ENCODE measurements around the gene PAFAH1B1. TPM values are rescaled to one million over a fixed set of nuclear protein-coding genes. Genes with fewer than 3 reads are reported as not detected.
A peak's percentile ranks its signal among the peaks of the same experiment; 100 is the strongest.

The PAFAH1B1 gene
- total and polyA plus RNA-seq, 5 experiments from 2014 or later = 10.5 to 170 (median 12.5) TPM

DNA sequence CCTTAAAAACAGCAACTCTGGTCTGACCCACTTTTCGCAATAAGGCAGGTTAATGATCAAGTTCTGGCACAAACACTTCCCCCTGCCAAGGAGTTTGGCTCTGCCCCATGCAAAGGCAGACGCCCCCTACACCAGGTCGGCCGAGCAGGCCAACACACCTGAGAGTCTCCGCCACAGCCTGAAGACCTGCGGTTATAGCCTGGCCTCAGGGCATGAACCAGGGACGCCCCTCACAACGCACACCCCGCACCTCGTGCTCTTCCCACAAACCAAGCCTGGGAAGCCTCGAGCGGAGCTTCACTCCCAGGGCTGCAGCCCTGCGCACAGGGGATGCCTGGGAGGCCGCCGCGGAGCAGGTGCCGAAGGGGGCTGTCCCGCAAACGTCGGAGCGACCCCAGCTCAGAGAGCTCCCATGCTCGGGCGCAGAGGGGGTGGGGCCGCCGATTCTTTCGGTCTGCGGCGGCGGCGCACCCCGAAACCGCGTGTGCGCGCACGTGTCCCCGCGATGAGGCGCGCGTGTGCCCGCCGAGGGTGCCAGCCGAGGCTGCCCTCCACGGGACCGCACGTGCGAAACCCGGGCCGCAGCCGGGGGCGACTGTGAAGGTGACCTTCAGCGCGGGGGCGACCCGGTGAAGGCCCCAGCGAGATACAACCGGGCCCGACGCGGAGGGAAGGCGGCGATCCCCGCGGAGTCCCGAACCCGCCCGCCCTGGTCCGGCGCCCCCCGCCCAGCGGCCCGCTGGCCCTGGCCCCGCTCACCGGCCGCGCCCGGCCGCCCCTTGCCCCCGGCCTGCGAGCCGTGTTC lies 117.6 kb downstream of the PAFAH1B1 start:
- Mint-ChIP-seq H3K4me3 (peak overlapping the region; percentile 80 to 93 (median 86)), H3K27me3 (no peaks in the 10 kb centered on the region), H3K9me3 (no peaks in the 10 kb centered on the region), H3K36me3 (no peaks in the 10 kb centered on the region), H3K27ac (peak overlapping the region; percentile 69 to 92 (median 82)), H3K4me1 (peaks cover 30 to 54% (median 44%) of the 10 kb centered on the region in 4 donors)
- peak; percentile 21 to 35 for ATAC-seq
- DNase-seq = peak in 6 of 10 donors; percentile 24 to 61 (median 32)
- POLR2A ChIA-PET = no interaction called here

DNA sequence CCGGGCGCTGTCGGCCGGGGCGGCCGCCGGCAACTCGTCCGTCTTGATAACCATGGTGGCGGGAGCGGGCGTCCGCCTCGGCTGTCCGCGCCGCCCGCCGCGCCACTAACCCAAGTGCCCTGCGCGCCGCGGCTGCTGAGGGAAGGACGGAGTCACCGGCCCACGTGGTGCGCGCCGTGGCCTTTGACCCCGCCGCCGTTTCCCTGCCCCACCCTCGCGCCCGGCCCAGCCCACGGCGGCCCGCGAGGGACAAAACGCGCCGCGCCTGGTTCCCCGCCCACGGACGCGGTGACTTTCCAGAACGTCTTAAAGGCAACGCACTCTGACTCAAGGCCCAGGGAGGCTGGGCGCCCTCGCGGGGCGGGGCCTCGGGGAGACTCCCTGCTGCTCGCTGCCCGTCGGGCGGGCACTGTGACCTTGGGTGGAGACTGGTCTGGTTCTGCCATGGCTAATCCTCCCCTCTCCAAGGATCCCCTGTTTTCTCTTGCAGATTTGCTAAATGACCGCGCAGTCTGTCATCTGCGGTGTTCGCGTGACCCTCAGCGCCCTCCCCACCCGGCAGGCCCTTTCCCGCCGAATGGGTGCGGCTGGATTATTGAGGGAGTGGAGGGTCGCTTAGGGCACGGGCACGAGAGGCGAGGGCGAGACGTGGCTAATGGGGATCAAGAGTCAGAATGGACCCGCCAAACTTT lies 118.3 kb downstream of the PAFAH1B1 start, which contains the start of gene CLUH:
Gene CLUH, minus strand, starts transcription at position 157 of the 692 bp plus-strand sequence. Its CDS starts 103 bp downstream, at position 54.
- peak; percentile 92 to 93 for ATAC-seq
- Mint-ChIP-seq H3K4me3 (peak within 1 kb of the TSS; percentile 80 to 93 (median 87)), H3K36me3 (no peaks in the 10 kb centered on the region), H3K27me3 (no peaks in the 10 kb centered on the region), H3K27ac (peak within 1 kb of the TSS; percentile 69 to 92 (median 86)), H3K9me3 (no peaks in the 10 kb centered on the region), H3K4me1 (peaks cover 28 to 48% (median 42%) of the 10 kb centered on the region in 4 donors)
- POLR2A ChIA-PET = no interaction called here
- peak; percentile 91 to 96 (median 94) for DNase-seq

DNA sequence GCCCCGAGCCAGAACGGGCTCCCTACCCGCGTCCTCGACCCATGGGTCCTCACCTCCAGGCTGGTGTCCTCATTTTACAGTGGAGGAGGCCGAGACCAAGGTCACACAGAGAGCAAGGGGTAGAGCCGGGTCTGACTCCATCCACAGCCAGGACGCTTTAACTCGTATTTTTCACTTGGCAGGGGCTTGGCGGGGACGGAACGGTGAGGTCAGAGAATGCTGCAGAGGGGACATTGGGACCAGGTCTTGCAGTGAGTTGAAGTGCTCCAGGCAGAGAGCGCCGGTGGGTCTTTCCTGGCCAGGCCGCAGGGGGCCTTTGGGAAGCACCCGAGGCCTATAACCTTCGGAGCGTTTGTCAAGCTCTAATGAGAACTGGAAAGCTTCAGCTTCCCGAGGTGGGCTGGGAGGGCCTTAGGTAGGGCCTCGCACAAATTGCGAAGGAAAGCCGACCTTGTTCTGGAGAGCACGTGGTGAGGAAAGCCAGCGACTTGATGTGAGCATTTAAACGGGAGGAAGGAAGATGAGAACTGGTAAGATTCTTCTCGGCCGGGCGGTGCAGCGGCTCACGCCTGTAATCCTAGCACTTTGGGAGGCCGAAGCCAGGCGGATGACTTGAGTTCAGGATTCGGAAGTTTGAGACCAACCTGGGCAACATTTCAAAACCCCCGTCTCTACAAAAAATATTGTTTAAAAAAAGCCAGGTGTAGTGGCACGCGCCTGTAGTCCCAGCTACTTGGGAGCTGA lies 119.0 kb downstream of the PAFAH1B1 start:
- DNase-seq = no peak
- no peak for ATAC-seq
- POLR2A ChIA-PET = no interaction called here

DNA sequence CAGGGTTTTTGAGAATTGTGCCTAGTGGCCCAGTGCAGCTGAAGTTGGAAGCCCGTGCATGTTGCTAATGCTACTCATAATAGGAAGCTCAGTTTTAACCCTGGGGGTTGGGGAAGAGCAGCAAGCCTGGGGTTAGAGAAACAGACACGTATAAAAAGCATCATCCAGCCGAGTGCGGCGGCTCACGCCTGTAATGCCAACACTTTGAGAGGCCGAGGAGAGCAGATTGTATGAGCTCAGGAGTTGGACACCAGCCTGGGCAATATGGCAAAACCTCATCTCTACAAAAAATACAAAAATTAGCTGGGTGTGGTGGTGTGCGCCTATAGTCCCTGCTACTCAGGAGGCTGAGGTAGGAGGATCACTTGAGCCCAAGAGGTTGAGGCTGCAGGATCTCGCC lies 120.4 kb downstream of the PAFAH1B1 start:
- H3K36me3 Mint-ChIP-seq = no peaks in the 10 kb centered on the region
- peaks cover 23 to 34% (median 32%) of the 10 kb centered on the region in 4 donors for H3K4me1 Mint-ChIP-seq
- DNase-seq (no peak), ATAC-seq (no peak)
- POLR2A ChIA-PET = no interaction called here
- H3K4me3 Mint-ChIP-seq = peak overlapping the region in 2 of 10 donors; percentile 11 to 26
- H3K27me3 Mint-ChIP-seq = no peaks in the 10 kb centered on the region
- H3K9me3 Mint-ChIP-seq = no peaks in the 10 kb centered on the region
- H3K27ac Mint-ChIP-seq = peak overlapping the region in 1 of 10 donors; percentile 49

More for the DNA sequence above, 119.0 kb downstream of the PAFAH1B1 start:
- H3K36me3 Mint-ChIP-seq = no peaks in the 10 kb centered on the region
- H3K4me3 Mint-ChIP-seq = peak overlapping the region; percentile 80 to 89 (median 86)
- peak overlapping the region; percentile 37 to 91 (median 82) for H3K27ac Mint-ChIP-seq
- H3K4me1 Mint-ChIP-seq = peaks cover 28 to 42% (median 40%) of the 10 kb centered on the region in 4 donors
- H3K27me3 Mint-ChIP-seq = no peaks in the 10 kb centered on the region
- no peaks in the 10 kb centered on the region for H3K9me3 Mint-ChIP-seq

DNA sequence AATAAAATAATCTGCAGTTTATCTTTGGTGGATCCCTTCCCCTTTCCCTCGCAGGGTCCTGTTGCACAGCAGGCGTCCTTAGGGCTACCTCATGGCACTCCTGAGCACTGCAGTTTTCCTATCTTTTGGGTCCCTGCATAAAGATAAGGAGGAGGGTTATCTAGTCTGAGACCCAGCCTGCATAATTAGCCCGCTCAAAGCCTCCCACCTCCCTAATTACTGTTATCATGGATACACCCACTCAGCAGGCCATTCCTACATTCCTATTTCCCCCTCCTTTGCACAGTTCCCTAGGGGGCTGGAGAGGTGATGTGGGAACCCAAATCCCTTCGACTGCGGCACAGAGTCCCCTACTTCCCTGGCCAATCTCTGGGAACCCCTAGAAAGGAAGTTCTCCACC lies 123.2 kb downstream of the PAFAH1B1 start:
- Mint-ChIP-seq H3K27ac (peak overlapping the region in 1 of 10 donors; percentile 31), H3K4me1 (peaks cover 7 to 13% (median 11%) of the 10 kb centered on the region in 4 donors), H3K9me3 (no peaks in the 10 kb centered on the region), H3K36me3 (no peaks in the 10 kb centered on the region), H3K27me3 (no peaks in the 10 kb centered on the region), H3K4me3 (no peak overlapping the region)
- POLR2A ChIA-PET = no interaction called here
- ATAC-seq = no peak
- DNase-seq = no peak

DNA sequence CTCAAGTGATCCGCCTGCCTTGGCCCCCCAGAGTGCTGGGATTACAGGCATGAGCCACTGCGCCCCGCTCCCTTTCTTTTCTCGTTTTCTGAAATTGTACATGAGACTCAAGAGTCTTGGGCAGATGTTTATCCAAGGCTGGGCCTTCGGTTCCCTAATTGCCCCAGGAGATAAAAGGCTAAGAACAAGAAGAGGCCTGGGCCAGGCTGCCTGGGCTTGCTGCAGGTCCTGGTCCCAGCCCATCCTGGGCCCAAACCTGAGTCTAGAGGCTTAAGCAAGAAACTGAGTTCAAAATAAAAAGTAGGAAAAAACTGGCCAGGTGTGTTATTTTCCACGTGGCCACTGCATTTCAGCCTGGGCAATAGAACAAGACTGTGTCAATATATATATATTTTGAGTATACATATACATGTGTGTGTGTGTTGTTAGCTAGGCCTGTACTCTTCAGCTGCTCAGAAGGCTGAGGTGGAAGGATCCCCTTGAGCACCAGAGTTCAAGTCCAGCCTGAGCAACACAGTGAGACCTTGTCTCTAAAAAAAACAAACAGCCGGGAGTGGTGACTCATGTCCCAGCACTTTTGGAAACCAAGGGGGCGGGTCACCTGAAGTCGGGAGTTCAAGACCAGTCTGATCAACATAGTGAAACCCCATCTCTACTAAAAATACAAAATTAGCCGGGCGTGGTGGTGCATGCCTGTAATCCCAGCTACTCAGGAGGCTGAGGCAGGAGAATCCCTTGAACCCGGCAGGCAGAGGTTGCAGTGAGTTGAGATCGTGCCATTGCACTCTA lies 124.9 kb downstream of the PAFAH1B1 start:
- peaks cover 0 to 2% (median 1%) of the 10 kb centered on the region in 4 donors for H3K4me1 Mint-ChIP-seq
- no peak overlapping the region for H3K4me3 Mint-ChIP-seq
- POLR2A ChIA-PET = no interaction called here
- ATAC-seq = no peak
- H3K27ac Mint-ChIP-seq = no peak overlapping the region
- H3K36me3 Mint-ChIP-seq = no peaks in the 10 kb centered on the region
- no peak for DNase-seq
- H3K9me3 Mint-ChIP-seq = no peaks in the 10 kb centered on the region
- H3K27me3 Mint-ChIP-seq = peaks cover 0 to 7% (median 0%) of the 10 kb centered on the region in 5 donors

DNA sequence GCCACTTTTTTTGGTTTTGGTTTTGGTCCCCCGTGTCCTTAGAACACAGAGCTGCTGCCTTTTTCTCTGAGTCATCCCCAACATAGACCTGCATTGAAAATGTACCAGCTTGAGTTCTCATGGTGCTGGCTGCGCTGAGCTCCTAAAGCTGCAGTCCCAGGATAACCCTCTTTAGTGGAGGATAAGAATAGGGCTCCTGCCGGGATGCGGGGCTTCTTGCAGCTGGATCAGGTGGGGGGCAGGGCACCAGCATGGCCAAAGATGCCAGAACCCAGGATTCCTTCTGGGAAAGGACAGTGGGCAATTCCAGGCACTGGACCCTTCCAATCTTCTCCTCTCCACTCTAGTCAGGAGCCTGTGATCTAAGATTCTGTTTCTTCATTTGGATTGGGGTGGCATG lies 126.4 kb downstream of the PAFAH1B1 start:
- Mint-ChIP-seq H3K4me3 (no peak overlapping the region), H3K4me1 (peaks cover 0 to 4% (median 0%) of the 10 kb centered on the region in 4 donors), H3K27me3 (peaks cover 0 to 10% (median 0%) of the 10 kb centered on the region in 5 donors), H3K9me3 (no peaks in the 10 kb centered on the region), H3K36me3 (no peaks in the 10 kb centered on the region), H3K27ac (no peak overlapping the region)
- POLR2A ChIA-PET = no interaction called here
- DNase-seq (no peak), ATAC-seq (no peak)

DNA sequence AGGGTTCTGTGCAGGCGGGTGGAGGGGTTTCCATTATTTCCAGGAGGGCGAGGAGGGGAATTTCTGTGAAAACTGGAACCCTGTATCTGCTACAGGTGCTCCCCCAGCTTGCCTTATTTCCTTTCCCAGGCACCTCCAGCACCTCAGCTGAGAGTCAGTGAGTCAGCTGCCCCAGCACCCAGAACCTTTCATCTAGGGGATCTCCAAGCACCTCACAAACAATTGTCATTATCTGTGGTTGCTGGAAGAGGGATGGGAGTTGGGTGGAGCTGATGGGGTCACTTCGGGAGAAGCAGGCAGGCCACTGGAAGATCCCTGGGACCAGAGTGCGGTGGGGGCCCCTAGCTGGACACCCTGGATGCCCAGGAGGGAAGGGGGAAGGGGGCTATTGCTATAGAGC lies 128.1 kb downstream of the PAFAH1B1 start:
- Mint-ChIP-seq H3K36me3 (peaks cover 0 to 3% (median 2%) of the 10 kb centered on the region in 3 donors), H3K4me3 (no peak overlapping the region), H3K4me1 (peaks cover 4 to 10% (median 7%) of the 10 kb centered on the region in 4 donors), H3K27me3 (peaks cover 4 to 20% (median 6%) of the 10 kb centered on the region in 5 donors), H3K9me3 (no peaks in the 10 kb centered on the region), H3K27ac (no peak overlapping the region)
- POLR2A ChIA-PET = no interaction called here
- DNase-seq (no peak), ATAC-seq (no peak)

DNA sequence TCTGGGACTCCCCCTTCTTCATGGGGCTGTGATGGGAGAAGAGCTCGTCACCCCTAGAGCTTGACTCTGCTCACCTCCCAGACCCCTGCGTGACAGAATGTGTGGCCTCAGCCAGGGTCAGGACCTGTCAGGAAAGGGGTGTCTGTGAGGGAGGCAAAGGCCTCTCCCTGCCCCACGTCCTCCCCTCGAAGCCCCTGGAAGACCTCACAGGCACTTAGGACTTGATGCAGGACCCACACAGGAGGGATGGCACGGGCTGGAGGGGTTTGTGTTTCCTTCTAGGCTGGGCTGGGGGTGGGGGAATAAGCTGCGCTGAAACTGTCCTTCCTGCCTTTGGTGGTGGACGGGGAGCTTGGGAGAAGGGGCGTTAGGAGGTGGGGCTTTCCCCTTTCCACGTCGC lies 129.2 kb downstream of the PAFAH1B1 start:
- H3K36me3 Mint-ChIP-seq = peaks cover 0 to 3% (median 2%) of the 10 kb centered on the region in 3 donors
- ATAC-seq (no peak), DNase-seq (no peak)
- no peak overlapping the region for H3K27ac Mint-ChIP-seq
- H3K27me3 Mint-ChIP-seq = peaks cover 8 to 28% (median 10%) of the 10 kb centered on the region in 5 donors
- POLR2A ChIA-PET = no interaction called here
- H3K4me3 Mint-ChIP-seq = peak overlapping the region in 2 of 10 donors; percentile 41 to 59
- peaks cover 4 to 10% (median 7%) of the 10 kb centered on the region in 4 donors for H3K4me1 Mint-ChIP-seq
- H3K9me3 Mint-ChIP-seq = no peaks in the 10 kb centered on the region

DNA sequence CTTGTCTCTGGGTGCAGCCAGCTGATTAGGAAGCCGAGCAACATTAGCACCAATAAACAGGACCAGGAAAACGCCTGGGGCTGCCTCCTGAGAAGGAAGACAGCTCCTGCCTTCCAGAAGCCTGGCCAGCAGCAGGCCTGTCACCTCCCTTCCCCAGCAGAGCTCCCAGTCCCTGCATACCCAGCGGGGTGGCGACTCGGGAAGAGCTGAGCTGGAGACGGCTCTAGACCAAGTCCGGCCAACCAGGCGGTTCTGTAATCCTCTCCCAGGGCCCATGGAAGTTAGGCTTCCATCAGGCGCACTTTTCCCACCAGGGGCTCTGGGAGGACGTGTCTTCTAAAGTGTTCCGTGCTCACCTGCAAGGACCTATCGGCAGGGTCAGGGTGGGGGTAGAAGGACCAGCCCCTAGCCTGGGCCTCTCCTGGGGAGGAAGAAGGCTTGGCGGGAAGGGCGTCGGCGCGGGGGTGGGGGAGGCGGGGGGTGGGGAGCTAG lies 130.1 kb downstream of the PAFAH1B1 start:
- H3K4me3 Mint-ChIP-seq = peak overlapping the region in 7 of 10 donors; percentile 26 to 69 (median 53)
- DNase-seq (no peak), ATAC-seq (no peak)
- H3K27ac Mint-ChIP-seq = no peak overlapping the region
- H3K4me1 Mint-ChIP-seq = peaks cover 4 to 10% (median 7%) of the 10 kb centered on the region in 4 donors
- no peaks in the 10 kb centered on the region for H3K9me3 Mint-ChIP-seq
- H3K36me3 Mint-ChIP-seq = peaks cover 0 to 3% (median 2%) of the 10 kb centered on the region in 3 donors
- H3K27me3 Mint-ChIP-seq = peaks cover 8 to 35% (median 10%) of the 10 kb centered on the region in 5 donors
- POLR2A ChIA-PET = no interaction called here

DNA sequence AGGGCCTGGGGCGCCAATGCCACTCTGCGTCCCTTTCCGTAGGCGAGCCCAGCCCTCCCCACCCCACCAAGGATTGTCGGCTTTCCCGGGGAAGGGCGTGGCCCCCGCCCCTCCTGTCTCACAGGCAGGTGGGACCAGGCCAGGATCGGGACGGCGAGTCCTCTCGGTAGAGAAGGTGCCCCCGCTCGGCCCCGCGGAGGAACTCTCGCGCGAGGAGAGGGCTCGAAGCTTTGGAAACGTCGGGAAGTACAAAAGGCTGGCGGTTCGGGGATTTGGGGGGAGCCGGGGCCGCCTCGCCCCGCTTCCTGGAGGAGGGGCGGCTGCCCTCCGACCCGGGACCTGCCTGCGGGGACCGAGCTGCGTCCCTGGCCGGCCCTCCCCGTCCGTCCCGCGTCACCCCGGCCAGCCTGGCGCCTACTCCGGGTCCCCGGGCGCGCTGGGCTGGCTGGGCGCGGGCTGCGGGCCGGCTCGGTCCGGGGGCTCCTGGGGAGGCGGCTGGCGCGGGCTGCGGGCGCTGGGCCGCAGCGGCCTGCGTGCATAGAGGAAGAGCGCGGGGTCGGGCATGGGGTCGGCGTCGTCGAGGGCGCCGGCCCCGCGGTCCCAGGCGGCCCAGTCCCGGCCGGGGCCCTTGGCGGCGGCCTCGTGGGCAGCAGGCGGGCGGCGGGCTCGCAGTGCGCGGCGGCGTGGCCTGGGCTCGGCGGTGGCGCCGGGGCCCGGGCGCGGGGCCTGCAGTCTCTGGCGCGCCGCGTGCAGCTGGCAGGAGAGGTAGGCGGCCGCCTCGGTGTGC lies 130.7 kb downstream of the PAFAH1B1 start:
- Mint-ChIP-seq H3K4me3 (peak overlapping the region in 7 of 10 donors; percentile 19 to 70 (median 59)), H3K9me3 (no peaks in the 10 kb centered on the region), H3K27ac (no peak overlapping the region), H3K4me1 (peaks cover 4 to 10% (median 7%) of the 10 kb centered on the region in 4 donors), H3K27me3 (peaks cover 8 to 39% (median 10%) of the 10 kb centered on the region in 5 donors), H3K36me3 (peaks cover 0 to 3% (median 2%) of the 10 kb centered on the region in 3 donors)
- ATAC-seq = peak; percentile 43 to 60
- POLR2A ChIA-PET = interaction anchor here (0.6 kb wide), 1 partner anchor 130 kb away, joined by 3 read pairs; the partner anchor contains the start of gene PAFAH1B1
- no peak for DNase-seq
